Subcutaneous adipose tissue (tissue), 4 donors: Measurements from ENCODE around the gene CDH23. TPM values are rescaled to one million over a fixed set of nuclear protein-coding genes. Genes with fewer than 3 reads are reported as not detected.

ENCODE experiments used
- CTCF ChIP-seq: fragments of 450-650 bp; IDR thresholded peaks from one replicate; pipeline ENCODE4 v1.5.1; 2016; ENCODE audit warnings: low read depth, mild to moderate bottlenecking, control low read depth, antibody characterized with exemption, moderate library complexity
- total RNA-seq, 4 donors: library from RNA; depleted of rRNA; stranded (reverse); fragments of >200 nt; gene quantifications; one replicate each; pipeline ENCODE4 v1.1.0, GENCODE V29; 2016

CDH23 gene
- total RNA-seq, 4 donors from 2014 or later = 14.3 to 74.8 (median 24.1) TPM

DNA sequence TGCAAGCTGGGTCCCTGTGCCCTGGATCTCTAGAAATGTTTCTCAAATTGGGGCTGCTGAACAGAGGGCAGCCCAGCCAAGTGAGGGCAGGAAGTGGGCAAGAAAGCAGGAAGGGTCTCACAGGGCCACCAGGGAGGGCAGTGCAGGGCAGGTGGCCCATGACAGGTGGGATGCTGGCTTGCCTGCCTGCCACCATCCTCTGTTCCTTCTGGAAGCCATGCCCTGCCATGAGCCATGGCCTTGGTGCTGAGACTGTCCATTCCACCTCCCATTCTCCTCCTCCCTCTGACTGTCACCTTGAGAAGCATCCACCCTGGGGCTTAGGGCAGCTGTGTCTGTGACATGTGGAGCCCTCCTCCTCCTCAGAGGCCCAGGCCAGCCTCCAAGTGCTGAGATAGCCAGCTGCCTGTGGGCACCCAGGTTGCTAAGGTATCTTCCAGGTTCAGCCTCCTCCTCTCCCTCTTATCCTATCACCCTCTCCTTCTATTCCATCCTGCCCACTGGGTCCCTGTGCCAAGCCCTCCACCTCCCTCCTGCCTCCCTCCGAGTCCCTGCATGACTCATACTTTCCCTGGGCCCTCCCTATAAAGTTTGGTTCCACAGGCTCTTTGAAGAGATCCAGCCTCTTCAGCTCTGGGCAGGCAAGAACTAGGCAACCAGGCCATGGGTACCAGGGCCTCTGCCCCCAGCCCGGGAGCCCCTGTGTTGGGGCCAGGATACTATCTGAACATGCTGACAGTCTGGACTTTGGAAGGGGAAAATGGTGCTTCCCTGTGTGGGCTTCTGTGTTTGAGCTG lies 375.3 kb downstream of the CDH23 start:
- no peak for TF ChIP-seq CTCF

GRCh38 chr10:71772832-71773220 lies 376.1 kb downstream of the CDH23 start:
- TF ChIP-seq CTCF = no peak

DNA sequence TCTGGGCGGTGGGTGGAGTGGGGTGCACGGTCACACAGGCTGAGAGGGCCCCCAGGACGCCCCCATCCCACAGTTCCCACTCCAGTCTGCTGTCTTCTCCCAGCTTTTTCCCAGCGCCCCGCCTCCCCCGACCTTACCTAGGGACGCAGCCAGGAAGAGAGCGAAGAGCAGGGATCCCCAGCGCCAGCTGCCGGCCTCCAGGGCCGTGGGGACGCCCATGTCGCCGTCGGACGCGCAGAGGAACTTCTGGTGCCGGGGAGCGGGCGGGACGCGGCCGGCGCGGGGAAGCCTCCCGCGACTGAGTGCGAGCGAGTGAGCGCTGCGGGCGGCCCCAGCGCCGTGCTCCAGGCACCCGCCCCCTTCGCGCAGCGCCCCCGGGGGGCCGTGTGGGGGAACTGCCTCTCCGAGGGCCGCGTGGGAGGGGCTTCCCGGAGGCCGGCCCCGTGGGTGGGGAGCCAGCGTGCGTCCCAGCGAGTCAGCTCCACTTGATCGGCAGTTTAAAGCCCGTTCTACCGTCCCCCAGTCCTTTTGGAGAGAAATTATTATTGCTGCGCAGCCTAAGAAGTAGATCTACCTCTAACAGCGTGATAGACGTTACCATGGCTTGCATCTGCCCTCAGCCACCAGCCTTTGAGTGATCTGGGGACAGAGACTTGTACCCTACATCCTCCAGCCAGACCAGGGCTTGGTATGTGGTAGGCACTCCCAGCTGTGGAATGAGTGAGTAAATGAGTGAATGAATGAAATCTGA lies 376.7 kb downstream of the CDH23 start, which contains the start of gene VSIR:
VSIR (minus strand) TSS at position 300 of the 751 bp plus-strand sequence; CDS start at position 219, 81 bp downstream.
- TF ChIP-seq CTCF = no peak

GRCh38 chr10:71774916-71775702 lies 378.4 kb downstream of the CDH23 start:
- no peak for TF ChIP-seq CTCF

DNA sequence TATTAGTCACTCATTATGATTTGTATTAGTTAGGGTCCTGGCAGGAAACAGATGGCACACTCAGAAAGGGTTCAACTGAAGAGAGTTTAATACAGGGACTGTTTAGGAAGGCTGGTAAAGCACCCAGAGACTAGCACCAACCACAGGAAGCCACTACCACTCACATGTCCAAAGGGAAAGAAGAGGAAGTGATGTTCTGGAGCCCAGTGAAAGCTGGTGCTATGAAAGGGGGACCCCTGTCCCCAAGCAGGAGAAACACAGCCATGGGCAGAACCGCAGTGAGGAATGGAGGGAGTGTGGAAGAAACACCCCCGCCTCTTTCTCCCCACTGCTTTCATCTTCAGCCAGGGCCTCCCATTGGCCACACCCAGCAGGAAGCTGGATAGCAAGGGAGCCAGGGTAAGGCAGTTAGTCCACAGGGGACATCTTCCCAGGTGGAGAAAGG lies 379.8 kb downstream of the CDH23 start:
- no peak for TF ChIP-seq CTCF

- no peak for TF ChIP-seq CTCF
Observed at GRCh38 chr10:71777213-71777985, 380.7 kb downstream of the CDH23 start.
